ENCODE results near the gene SF3B4.

- no peak for TF ChIP-seq POLR2A (IDR thresholded peaks at IDR 0.05; ENCODE audit: low read depth, low read length)
- TF ChIP-seq, protein P1, sequence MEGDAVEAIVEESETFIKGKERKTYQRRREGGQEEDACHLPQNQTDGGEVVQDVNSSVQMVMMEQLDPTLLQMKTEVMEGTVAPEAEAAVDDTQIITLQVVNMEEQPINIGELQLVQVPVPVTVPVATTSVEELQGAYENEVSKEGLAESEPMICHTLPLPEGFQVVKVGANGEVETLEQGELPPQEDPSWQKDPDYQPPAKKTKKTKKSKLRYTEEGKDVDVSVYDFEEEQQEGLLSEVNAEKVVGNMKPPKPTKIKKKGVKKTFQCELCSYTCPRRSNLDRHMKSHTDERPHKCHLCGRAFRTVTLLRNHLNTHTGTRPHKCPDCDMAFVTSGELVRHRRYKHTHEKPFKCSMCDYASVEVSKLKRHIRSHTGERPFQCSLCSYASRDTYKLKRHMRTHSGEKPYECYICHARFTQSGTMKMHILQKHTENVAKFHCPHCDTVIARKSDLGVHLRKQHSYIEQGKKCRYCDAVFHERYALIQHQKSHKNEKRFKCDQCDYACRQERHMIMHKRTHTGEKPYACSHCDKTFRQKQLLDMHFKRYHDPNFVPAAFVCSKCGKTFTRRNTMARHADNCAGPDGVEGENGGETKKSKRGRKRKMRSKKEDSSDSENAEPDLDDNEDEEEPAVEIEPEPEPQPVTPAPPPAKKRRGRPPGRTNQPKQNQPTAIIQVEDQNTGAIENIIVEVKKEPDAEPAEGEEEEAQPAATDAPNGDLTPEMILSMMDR (conservative IDR thresholded peaks at IDR 0.05; ENCODE audit: low read depth, low read length): no peak
- TF ChIP-seq MAFK (IDR thresholded peaks at IDR 0.05; ENCODE audit: low read depth, low read length): no peak
- no peak for TF ChIP-seq RFX5 (IDR thresholded peaks at IDR 0.05; ENCODE audit: low read depth, low read length)
- no peak for TF ChIP-seq RAD21 (IDR thresholded peaks at IDR 0.05; ENCODE audit: low read length)
- no peak for TF ChIP-seq CEBPB (IDR thresholded peaks at IDR 0.05; ENCODE audit: low read depth, low read length)
- no peak for TF ChIP-seq FOS (IDR thresholded peaks at IDR 0.05; ENCODE audit: low read depth, low read length)
- TF ChIP-seq, protein P2, sequence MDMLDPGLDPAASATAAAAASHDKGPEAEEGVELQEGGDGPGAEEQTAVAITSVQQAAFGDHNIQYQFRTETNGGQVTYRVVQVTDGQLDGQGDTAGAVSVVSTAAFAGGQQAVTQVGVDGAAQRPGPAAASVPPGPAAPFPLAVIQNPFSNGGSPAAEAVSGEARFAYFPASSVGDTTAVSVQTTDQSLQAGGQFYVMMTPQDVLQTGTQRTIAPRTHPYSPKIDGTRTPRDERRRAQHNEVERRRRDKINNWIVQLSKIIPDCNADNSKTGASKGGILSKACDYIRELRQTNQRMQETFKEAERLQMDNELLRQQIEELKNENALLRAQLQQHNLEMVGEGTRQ (IDR thresholded peaks at IDR 0.05; ENCODE audit: low read depth, low read length): no peak
- no peak for TF ChIP-seq SMC3 (IDR thresholded peaks at IDR 0.05; ENCODE audit: low read depth, low read length)
- TF ChIP-seq RCOR1 (IDR thresholded peaks at IDR 0.05; ENCODE audit: insufficient replicate concordance, low read length): no peak
- TF ChIP-seq CHD1 (IDR thresholded peaks at IDR 0.05; ENCODE audit: low read depth, low read length): no peak
- no peak for TF ChIP-seq MXI1 (IDR thresholded peaks at IDR 0.05; ENCODE audit: borderline replicate concordance, low read depth, low read length)
- TF ChIP-seq MAZ (IDR thresholded peaks at IDR 0.05; ENCODE audit: borderline replicate concordance, low read depth, low read length): no peak
Measured at GRCh38 chr1:149888999-149889289, 38.7 kb downstream of the SF3B4 start.
